ENCODE results near the gene RASSF5. TPM values are rescaled to one million over a fixed set of nuclear protein-coding genes. Genes with fewer than 3 reads are reported as not detected.

The RASSF5 gene
- total RNA-seq, 1 donor from 2014 or later = 0.11 TPM

GRCh38 chr1:206583707-206584648 lies 76.6 kb downstream of the RASSF5 start:
- DNase-seq (ENCODE audit: low read depth) = peak; percentile 74

GRCh38 chr1:206584683-206585082 lies 77.4 kb downstream of the RASSF5 start:
- no peak for DNase-seq (ENCODE audit: low read depth)

DNA sequence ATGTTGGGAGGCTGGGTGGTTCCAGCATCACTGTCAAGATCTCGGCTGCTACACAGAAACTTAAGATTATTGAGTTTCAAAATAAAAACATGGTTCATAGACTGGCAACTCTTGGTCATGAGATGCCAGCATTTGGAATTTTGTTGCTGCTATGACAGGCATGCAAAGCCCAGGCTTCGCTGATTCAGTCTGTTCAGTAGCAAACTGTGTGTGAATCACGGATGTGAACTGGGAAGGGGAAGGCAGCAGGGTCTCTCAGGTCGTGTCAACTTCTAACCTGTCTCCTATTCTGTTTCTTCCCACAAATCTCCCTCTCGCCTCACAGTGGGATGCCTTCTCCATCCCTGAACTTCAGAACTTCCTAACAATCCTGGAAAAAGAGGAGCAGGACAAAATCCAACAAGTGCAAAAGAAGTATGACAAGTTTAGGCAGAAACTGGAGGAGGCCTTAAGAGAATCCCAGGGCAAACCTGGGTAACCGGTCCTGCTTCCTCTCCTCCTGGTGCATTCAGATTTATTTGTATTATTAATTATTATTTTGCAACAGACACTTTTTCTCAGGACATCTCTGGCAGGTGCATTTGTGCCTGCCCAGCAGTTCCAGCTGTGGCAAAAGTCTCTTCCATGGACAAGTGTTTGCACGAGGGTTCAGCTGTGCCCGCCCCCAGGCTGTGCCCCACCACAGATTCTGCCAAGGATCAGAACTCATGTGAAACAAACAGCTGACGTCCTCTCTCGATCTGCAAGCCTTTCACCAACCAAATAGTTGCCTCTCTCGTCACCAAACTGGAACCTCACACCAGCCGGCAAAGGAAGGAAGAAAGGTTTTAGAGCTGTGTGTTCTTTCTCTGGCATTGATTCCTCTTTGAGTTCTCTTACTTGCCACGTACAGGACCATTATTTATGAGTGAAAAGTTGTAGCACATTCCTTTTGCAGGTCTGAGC lies 79.4 kb downstream of the RASSF5 start:
- no peak for DNase-seq (ENCODE audit: low read depth)

GRCh38 chr1:206587904-206588303 lies 80.6 kb downstream of the RASSF5 start:
- no peak for DNase-seq (ENCODE audit: low read depth)

- DNase-seq (ENCODE audit: low read depth) = no peak
Observed at GRCh38 chr1:206588492-206588891, 81.2 kb downstream of the RASSF5 start.

DNA sequence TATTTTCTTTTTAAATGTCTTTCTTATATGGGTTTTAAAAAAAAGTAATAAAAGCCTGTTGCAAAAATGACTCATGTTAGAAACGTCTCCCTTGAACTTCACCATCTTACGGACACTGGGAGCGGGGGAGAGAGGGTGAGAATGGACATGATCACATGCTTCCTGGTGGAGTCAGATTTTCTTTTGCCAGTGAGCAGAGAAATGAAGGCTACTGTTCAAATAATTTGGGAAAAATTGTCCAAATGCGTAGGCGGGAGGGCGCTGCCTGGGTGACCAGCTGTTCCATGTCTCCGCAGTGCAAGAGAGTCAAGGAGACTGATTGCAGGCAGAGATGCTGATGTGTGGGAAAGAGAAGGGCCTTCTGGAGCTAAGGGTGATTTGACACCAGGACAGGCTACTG lies 81.9 kb downstream of the RASSF5 start:
- peak; percentile 91 for DNase-seq (ENCODE audit: low read depth)

DNA sequence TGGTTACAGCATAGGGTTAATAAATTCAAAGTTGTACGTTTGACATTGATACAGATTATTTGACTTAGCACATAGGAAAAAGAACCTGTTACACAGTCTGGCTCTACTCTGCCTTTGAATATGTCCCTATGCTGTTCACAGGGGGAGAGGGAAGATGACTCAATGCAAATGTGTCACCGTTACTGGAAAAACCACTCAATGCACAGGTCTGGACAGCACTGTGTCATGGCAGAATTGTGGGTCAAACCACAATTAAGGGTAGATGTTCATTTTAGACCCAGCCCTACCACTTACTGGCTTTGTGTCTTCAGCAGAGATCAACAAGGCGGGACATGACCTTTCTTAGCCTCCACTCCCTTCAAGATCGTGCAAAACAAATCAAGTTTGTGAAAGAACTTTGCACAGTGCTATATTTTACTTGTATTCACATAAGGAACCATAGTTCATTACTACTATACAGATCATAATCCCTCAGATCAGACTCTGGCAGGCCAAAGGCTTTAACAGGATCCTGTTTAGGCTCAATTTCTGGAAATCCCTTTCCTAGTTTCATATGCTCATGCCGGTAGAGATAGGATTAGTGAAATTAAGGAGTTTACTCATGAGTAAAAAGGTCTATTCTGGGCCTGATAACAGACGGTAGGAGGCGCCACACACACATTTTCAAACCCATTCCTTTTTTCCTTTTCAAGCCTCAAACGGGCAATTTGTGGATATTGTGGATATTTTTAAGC lies 82.9 kb downstream of the RASSF5 start:
- DNase-seq (ENCODE audit: low read depth) = peak; percentile 29

- DNase-seq (ENCODE audit: low read depth) = peak; percentile 83
Observed at GRCh38 chr1:206591226-206591625, 83.9 kb downstream of the RASSF5 start.

DNA sequence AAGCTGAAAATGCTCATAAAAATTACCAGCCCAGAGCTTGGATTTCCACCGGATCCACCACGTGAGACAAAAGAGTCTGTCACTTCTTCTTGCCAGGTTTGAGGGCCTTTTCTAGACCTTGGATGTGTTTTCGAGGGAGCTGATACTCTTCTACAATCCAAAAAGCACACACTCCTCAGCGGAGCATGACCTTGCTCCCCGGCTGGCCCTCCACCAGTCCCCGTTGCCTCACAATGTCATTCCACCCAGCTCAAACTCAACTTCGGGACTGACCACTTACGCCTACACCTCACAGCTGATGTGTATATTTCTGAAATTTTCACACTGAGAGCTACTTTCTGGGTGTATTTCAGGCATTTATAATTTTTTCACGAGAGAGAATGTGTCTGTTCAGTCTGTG lies 84.4 kb downstream of the RASSF5 start:
- DNase-seq (ENCODE audit: low read depth) = no peak

DNA sequence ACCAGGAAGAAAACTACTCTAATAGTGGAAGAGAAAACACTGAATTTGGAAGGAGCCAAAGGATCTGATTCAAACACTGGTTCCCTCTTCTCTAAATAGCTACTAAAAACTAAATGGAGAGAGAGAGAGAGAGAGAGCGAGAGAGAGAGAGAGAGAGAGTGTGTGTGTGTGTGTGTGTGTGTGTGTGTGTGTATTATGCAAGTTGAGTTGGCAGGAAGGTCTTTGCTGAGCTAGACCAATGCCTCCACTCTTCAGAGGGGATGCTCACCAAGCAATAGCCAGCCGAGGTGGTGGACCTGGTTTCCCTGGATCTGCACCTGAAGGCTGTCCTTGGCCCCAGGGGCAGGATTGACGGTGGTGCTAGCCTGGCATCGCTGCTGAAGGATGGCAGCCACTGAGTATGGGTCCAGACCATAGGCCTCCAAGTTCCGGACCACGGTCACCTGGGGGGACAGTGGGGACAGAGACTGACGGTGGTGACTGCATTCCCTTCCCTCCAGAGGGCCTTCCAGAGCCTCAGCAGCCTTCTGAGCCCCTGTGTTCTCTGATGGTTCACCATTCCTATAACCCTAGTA lies 86.1 kb downstream of the RASSF5 start:
- DNase-seq (ENCODE audit: low read depth) = no peak

- no peak for DNase-seq (ENCODE audit: low read depth)
Observed at GRCh38 chr1:206595581-206596318, 88.4 kb downstream of the RASSF5 start.

- no peak for DNase-seq (ENCODE audit: low read depth)
Observed at GRCh38 chr1:206596319-206596666, 89.0 kb downstream of the RASSF5 start.

GRCh38 chr1:206600527-206600926 lies 93.2 kb downstream of the RASSF5 start:
- peak; percentile 59 for DNase-seq (ENCODE audit: low read depth)

DNA sequence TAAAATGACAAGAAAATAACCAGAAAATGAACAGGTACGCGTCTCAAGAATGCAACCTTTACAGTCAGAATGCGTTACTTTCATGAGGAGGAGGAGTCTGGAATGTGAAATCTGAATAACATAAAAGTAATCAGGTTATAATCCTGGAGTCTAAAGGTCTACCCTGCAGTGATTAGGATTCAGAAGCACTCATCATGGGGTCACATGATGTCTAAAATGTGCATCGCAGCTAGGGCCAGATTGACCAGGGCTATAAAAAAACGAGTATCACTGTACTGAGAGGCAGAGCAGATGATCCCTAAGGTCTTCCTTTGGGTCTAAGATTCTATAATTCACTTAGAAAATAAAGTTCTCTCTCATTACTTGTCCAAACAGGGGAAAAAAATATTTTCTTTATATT lies 97.5 kb downstream of the RASSF5 start:
- no peak for DNase-seq (ENCODE audit: low read depth)

DNA sequence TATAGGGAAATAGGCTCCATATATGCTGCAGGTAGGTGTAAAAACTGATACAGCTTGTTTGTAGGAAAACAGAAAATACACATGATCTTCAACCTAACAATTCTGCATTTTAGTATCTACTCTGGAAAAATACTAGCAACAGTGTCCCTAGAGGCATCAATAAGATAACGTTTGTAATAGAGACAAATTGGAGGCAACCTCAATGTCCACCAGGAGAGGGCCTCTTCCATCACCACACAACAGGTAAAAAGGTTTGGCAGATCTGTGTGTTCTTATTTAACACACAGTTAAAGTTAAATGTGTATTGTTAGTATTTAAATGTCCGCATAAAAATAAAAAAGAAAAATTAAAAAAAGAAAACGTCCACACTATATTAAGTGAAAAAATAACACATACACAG lies 99.5 kb downstream of the RASSF5 start:
- peak; percentile 32 for DNase-seq (ENCODE audit: low read depth)

DNA sequence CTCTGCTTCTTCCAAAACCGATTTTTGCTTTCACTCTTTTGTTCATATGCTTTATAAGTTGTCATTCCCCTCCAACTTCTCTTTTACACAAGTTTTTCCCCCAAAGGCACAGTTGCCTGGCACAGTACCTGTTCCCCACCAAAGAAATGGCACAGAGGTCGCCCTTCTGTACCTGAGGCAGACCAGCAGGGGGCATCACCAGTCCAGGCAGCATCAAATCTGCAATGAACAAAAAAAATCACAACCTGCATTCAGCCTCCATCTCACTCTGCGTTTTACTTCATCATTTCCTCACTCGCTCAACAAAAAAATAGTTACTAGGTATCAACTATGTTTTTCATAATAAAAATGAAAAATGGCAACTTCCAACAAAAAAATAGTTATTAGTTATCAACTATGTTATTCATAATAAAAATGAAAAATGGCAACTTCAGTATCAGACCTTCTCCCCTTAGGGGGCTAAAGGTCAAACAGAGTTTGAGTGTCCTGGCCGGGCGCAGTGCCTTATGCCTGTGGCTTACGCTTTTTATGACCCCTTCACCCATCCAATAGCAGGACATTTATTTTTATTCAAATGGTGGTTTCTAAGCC lies 100.9 kb downstream of the RASSF5 start:
- DNase-seq (ENCODE audit: low read depth) = peak; percentile 38

DNA sequence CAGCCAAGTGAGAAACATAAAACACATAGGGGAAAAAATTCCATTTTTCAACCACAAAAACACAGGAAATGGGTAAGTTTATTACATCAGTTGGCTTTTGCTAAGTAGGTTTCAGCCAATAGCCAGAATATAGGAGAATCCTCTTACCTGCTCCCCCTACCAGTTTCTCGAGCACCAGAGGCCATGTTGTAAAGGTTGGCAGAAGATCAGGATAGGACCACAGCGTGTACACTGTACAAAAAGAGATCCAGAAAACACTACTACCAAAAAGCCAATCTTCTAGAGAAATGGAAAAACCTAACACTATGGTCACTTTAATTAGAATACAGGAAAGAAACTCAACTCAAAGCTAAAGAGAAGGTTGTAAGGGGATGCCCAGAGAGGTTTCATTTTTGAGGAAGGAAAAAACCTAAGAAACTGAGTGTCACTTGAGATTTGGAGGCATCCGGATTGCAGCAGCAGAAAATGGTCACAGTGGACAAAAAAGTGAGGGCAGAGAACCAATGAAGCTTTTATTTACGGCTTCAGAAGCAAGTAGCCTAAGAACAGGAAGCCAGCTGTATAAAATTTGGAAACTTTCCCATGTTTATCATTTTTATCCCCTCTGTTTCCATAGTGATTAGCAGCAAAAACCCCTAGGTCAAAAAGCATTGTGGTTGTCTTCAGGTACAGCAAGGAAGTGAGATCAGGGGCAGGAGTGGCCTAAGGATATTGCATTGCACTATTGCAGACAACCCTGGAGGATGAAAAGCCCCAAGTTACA lies 102.1 kb downstream of the RASSF5 start:
- no peak for DNase-seq (ENCODE audit: low read depth)

DNA sequence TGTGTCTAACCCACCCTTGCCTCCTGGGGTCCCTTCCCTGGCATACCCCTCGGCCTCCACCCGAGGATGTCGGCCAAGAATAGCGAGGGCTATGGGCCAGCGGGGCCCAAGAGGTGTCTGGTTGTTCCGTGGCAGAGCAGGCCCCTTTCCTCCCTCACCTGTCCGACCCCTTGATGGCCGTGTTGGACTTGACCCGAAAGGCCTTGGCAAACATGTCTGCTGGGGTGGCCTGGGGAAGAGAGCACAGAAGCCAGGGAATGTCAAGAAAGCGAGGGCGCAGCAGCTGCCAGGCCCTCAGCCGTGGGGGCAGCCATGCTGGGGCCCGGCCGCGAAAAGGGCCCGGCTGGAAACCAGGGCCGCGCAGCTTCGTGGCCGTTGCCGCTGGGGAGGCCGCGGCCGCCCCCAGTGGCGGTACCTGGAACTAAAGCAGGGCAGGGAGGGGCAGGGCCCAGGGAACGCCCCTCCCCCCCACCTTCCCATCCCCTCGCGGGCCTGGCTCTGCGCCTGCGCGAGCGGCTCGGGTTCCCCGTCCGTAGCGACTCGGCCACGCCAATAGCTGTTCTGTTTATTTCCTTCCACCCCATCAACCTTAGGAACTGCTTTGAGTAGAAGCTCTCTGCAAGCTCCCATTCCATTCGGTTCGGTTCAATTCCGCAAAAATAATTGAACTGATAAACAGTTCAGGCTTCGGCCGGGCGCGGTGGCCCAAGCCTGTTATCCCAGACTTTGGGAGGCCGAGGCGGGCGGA lies 105.0 kb downstream of the RASSF5 start, which contains the start of gene EIF2D:
EIF2D (minus strand) TSS at position 337 of the 748 bp plus-strand sequence; CDS start at position 214, 123 bp downstream.
- DNase-seq (ENCODE audit: low read depth) = peak; percentile 94

Data from myocyte (in vitro differentiated cells).